MM.1S (cell line): ENCODE results near the gene TGFBR3.

Source experiments
- CTCF ChIP-seq: fragments of 300-600 bp; sonication (generic); IDR thresholded peaks from 2 replicates; pipeline ENCODE4 v1.5.1; 2016; ENCODE audit warnings: antibody characterized with exemption, low read length, mixed read lengths
- EZH2 ChIP-seq: fragments of 300-600 bp; sonication (generic); optimal IDR thresholded peaks from 2 replicates; pipeline ENCODE3; 2017; ENCODE audit warnings: low read depth, mild to moderate bottlenecking, antibody characterized with exemption, low read length, mixed read lengths

- TF ChIP-seq CTCF (no peak), EZH2 (no peak)
Observed at GRCh38 chr1:91731815-91732214, 154.1 kb downstream of the TGFBR3 start.
